Transverse colon (tissue), 4 donors: ENCODE results near the gene TOMM40.

Experiments
- EP300 ChIP-seq: sonication (generic); formaldehyde crosslinking; IDR thresholded peaks from one replicate; pipeline ENCODE4 v1.6.1; 2017; ENCODE audit warnings: antibody characterized with exemption, low read depth
- POLR2A ChIP-seq: fragments of 450-650 bp; IDR thresholded peaks from one replicate; pipeline ENCODE4 v1.6.1; 2016; ENCODE audit warnings: antibody characterized with exemption, mild to moderate bottlenecking, moderate library complexity
- POLR2AphosphoS5 ChIP-seq, 3 donors: sonication (generic); formaldehyde crosslinking; IDR thresholded peaks; one replicate each; pipeline ENCODE4 v1.6.1; 2016; ENCODE audit warnings: antibody characterized with exemption in 3 of 3
- TF ChIP-seq, protein P1 (sequence below), 5 experiments: fragments of 200-600 bp in 3 of 5; fragments of 450-650 bp in 2 of 5; sonication (generic) in 3 of 5; IDR thresholded peaks; 1 replicate in 2 of 5; 2 replicates in 3 of 5; pipeline ENCODE4 v1.5.1; 2016 to 2017; ENCODE audit warnings: antibody characterized with exemption in 5 of 5, inconsistent platforms in 3 of 5, mild to moderate bottlenecking in 2 of 5, moderate library complexity in 1 of 5

DNA sequence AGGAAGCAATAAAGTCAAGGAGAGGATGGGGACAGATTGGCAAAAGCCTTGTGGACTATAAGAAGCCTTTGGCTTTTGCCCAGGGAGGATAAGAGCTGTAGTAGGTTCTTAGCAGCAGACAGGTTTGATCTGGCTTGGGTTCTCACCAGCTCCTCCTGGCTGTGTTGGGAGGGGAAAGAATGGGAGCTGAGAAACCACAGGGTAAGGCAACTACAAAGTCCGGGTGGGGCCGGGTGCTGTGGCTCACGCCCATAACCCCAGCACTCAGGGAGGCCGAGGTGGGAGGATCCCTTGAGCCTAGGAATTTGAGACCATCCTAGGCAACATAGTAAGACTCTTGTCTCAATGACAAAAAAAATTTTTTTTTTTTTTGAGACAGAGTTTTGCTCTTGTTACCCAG is 24.4 kb upstream of the TOMM40 start:
- TF ChIP-seq EP300, result no peak
- no peak for TF ChIP-seq POLR2A
- TF ChIP-seq, protein P1, sequence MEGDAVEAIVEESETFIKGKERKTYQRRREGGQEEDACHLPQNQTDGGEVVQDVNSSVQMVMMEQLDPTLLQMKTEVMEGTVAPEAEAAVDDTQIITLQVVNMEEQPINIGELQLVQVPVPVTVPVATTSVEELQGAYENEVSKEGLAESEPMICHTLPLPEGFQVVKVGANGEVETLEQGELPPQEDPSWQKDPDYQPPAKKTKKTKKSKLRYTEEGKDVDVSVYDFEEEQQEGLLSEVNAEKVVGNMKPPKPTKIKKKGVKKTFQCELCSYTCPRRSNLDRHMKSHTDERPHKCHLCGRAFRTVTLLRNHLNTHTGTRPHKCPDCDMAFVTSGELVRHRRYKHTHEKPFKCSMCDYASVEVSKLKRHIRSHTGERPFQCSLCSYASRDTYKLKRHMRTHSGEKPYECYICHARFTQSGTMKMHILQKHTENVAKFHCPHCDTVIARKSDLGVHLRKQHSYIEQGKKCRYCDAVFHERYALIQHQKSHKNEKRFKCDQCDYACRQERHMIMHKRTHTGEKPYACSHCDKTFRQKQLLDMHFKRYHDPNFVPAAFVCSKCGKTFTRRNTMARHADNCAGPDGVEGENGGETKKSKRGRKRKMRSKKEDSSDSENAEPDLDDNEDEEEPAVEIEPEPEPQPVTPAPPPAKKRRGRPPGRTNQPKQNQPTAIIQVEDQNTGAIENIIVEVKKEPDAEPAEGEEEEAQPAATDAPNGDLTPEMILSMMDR (IDR thresholded peaks at IDR 0.05), result no peak
- TF ChIP-seq POLR2AphosphoS5 (IDR thresholded peaks at IDR 0.05), result no peak
